Measurements from ENCODE around the gene ATL1.
"Not testable (repeated sequence)": the region's sequence is repeated elsewhere in the genome, so short reads cannot be mapped to it uniquely, and the experiment has no call there.

Gene ATL1

GRCh38 chr14:50542941-50543418 is 17.0 kb upstream of the ATL1 start:
- POLR2A ChIA-PET = interaction anchor here (0.6 kb wide), 1 partner anchor 229 kb away, joined by 3 read pairs; no protein-coding TSS in a partner anchor
- CTCF ChIA-PET = interaction anchor here (0.7 to 7.6 kb wide), 37 partner anchors 8 to 317 kb away, joined by 3 to 191 read pairs (median 3); partner anchors contain the start of genes ATL1 and MAP4K5
- no peak for DNase-seq (ENCODE audit: low read depth, low spot score)

GRCh38 chr14:50544911-50545310 is 15.0 kb upstream of the ATL1 start:
- POLR2A ChIA-PET = no interaction called here
- no peak overlapping the region for H3K4me3 ChIP-seq (ENCODE audit: low read depth, low read length)
- DNase-seq (ENCODE audit: low read depth, low spot score) = no peak

More at GRCh38 chr14:50542941-50543418, 17.0 kb upstream of the ATL1 start:
- peak; percentile 47 for TF ChIP-seq CTCF (IDR thresholded peaks at IDR 0.05; ENCODE audit: insufficient read depth, low read length, missing control alignments)
- H3K4me3 ChIP-seq (ENCODE audit: low read depth, low read length) = no peak overlapping the region

DNA sequence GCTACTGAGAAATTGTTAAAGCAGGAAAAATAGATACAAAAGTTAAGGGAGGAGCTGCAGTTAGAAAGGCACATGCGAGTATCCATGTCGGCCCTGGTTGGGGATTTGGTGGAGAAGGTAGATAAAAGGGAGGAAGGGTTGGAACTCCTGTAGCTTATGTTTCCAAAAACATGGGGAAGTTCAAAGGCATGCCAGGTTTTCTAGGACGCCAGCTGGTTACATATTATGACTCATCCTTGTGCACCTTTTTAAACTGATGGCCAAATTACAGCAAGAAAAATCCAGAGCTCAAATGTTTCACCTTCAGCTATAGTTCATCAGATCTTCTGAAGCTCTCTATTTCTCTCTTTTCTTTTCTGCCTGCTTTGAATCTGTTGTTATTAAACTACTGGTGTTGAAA is 14.3 kb upstream of the ATL1 start:
- no peak for DNase-seq (ENCODE audit: low read depth, low spot score)
- H3K4me3 ChIP-seq (ENCODE audit: low read depth, low read length) = no peak overlapping the region
- ChIA-PET POLR2A (no interaction called here), CTCF (interaction anchor here (0.7 to 3.8 kb wide), 8 partner anchors 8 to 316 kb away, joined by 3 to 31 read pairs (median 4); no protein-coding TSS in a partner anchor)
- TF ChIP-seq CTCF (IDR thresholded peaks at IDR 0.05; ENCODE audit: insufficient read depth, low read length, missing control alignments) = no peak

More at GRCh38 chr14:50544911-50545310, 15.0 kb upstream of the ATL1 start:
- CTCF ChIA-PET = interaction anchor here (1.1 to 3.8 kb wide), 6 partner anchors 9 to 317 kb away, joined by 3 to 31 read pairs (median 17); partner anchors contain the start of gene ATL1
- TF ChIP-seq CTCF (IDR thresholded peaks at IDR 0.05; ENCODE audit: insufficient read depth, low read length, missing control alignments) = no peak

- POLR2A ChIA-PET = no interaction called here
- CTCF ChIA-PET = interaction anchor here (1.1 to 1.4 kb wide), 2 partner anchors 12 to 224 kb away, joined by 3 read pairs; no protein-coding TSS in a partner anchor
- no peak for TF ChIP-seq CTCF (IDR thresholded peaks at IDR 0.05; ENCODE audit: insufficient read depth, low read length, missing control alignments)
- no peak overlapping the region for H3K4me3 ChIP-seq (ENCODE audit: low read depth, low read length)
- no peak for DNase-seq (ENCODE audit: low read depth, low spot score)
Observed at GRCh38 chr14:50550294-50550693, 9.7 kb upstream of the ATL1 start.

DNA sequence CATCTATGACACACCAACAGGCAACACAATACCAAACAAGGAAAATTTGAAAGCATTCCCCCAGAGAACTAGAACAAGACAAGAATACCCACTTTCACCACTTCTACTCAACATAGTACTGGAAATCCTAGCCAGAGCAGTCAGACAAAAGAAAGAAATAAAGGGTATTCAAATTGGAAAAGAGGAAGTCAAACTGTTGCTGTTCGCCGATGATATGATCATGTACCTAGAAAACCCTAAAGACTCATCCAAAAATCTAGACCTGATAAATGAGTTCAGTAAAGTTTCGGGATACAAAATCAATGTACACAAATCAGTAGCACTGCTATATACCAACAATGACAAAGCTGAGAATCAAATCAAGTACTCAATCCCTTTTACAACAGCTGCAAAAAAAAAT is 8.1 kb upstream of the ATL1 start:
- DNase-seq (ENCODE audit: low read depth, low spot score) = no peak
- no peak for TF ChIP-seq CTCF (IDR thresholded peaks at IDR 0.05; ENCODE audit: insufficient read depth, low read length, missing control alignments)
- POLR2A ChIA-PET = no interaction called here
- CTCF ChIA-PET = interaction anchor here (1.4 to 4.4 kb wide), 2 partner anchors 8 to 227 kb away, joined by 4 to 21 read pairs; no protein-coding TSS in a partner anchor
- H3K4me3 ChIP-seq (ENCODE audit: low read depth, low read length) = no peak overlapping the region

GRCh38 chr14:50552796-50553195 is 7.1 kb upstream of the ATL1 start:
- DNase-seq (ENCODE audit: low read depth, low spot score); H3K4me3 ChIP-seq (ENCODE audit: low read depth, low read length); POLR2A ChIA-PET: not testable (repeated sequence)
- CTCF ChIA-PET = interaction anchor here (4.4 kb wide), 1 partner anchor 9 kb away, joined by 21 read pairs; no protein-coding TSS in a partner anchor

DNA sequence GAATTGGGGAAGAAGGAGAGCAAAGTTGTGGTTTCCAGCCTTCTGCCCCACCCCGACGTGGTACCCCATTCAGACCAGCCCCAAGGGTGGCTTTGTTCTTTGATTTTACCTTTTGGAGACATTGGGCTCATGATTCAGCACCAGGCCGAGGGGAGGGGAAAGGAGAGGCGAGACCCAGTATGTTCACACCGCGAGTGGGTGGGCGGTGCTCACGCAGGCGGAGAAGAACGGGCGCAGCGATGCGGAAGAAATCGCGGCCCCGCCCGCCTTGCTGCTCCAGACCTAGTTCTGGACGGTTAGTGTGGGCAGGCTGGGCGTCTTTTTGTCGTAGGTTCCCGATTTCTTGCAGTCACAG is 963 bp downstream of the ATL1 start:
- DNase-seq (ENCODE audit: low read depth, low spot score) = no peak
- POLR2A ChIA-PET = no interaction called here
- CTCF ChIA-PET = interaction anchor here (0.9 to 3.5 kb wide), 4 partner anchors 40 to 299 kb away, joined by 3 to 29 read pairs (median 4); no protein-coding TSS in a partner anchor
- H3K4me3 ChIP-seq (ENCODE audit: low read depth, low read length) = peak overlapping the region; percentile 67
- TF ChIP-seq CTCF (IDR thresholded peaks at IDR 0.05; ENCODE audit: insufficient read depth, low read length, missing control alignments) = no peak
